Cardiac atrium fibroblast (primary cell): ENCODE data around the gene CASK. TPM values are rescaled to one million over a fixed set of nuclear protein-coding genes. Genes with fewer than 3 reads are reported as not detected.

Experiments used
- total RNA-seq: library from RNA; depleted of rRNA; stranded (reverse); fragments of >200 nt; gene quantifications from 2 replicates; pipeline ENCODE4 v1.2.3, GENCODE V29; 2015

The CASK gene, protein sequence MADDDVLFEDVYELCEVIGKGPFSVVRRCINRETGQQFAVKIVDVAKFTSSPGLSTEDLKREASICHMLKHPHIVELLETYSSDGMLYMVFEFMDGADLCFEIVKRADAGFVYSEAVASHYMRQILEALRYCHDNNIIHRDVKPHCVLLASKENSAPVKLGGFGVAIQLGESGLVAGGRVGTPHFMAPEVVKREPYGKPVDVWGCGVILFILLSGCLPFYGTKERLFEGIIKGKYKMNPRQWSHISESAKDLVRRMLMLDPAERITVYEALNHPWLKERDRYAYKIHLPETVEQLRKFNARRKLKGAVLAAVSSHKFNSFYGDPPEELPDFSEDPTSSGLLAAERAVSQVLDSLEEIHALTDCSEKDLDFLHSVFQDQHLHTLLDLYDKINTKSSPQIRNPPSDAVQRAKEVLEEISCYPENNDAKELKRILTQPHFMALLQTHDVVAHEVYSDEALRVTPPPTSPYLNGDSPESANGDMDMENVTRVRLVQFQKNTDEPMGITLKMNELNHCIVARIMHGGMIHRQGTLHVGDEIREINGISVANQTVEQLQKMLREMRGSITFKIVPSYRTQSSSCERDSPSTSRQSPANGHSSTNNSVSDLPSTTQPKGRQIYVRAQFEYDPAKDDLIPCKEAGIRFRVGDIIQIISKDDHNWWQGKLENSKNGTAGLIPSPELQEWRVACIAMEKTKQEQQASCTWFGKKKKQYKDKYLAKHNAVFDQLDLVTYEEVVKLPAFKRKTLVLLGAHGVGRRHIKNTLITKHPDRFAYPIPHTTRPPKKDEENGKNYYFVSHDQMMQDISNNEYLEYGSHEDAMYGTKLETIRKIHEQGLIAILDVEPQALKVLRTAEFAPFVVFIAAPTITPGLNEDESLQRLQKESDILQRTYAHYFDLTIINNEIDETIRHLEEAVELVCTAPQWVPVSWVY
- total RNA-seq = 22.6 and 25.1 TPM in 2 replicates

DNA sequence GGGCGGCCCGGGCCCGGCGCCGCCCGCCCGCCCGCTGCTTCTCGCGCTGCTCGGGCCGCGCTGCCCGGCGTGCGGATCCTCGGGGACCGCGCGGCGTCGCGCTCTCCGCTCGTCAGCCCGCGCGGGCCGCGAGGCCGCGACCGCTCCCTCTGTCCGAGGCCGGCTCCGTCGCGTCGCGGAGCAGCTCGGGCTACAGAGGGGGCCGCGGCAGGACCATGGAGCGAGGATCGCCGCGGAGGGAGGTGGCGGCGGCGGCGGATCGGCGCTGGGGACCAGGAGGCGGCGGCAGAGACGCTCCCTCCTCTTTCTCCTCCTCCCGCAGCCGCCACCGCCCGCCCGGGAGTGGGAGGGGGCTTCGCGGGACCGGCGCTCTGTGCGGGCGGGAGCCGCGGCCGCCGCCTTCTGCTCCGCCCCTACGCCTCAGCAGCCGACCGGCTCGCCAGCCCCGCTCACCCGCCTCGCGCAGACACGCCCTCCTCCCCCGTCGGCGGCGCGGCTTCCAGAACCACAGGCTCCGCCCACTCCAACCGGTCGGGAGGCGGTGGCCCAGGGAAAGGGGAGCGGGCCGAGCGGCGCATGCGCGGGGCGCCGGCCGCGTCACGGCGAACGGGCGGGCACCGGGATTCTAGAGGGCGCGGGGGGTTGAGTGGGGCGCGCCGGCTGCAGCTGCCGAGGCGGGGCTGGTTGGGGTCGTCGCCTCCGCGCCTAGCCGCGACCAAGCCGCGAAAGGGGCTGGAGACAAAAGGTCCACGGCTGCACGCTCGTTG lies at the start of gene CASK:
CASK (minus strand) TSS at position 344 of the 767 bp plus-strand sequence. CDS start 566 bp downstream, outside the sequence.

DNA sequence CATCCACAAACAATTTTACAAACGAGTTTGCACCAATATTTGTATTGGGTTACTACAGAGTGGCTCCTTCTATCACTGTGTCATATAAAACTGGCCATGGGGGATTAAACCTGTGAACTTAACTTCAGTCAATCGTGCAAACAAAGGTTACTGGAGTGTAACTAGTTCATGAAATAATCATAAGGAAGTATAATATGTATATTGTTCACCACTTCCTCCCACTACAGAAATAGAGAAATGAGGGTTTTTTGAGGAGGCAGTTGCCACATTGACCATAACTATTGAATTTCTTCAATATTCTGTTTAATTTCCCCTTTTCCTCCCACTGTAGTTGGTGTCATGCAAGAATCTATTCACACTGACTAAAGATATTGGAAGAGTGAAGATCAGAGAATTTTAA lies 199.5 kb downstream of the CASK start, which contains the start of gene GPR82:
GPR82 (plus strand) TSS at position 356 of the 400 bp plus-strand sequence. CDS start 2,846 bp downstream, outside the sequence.

DNA sequence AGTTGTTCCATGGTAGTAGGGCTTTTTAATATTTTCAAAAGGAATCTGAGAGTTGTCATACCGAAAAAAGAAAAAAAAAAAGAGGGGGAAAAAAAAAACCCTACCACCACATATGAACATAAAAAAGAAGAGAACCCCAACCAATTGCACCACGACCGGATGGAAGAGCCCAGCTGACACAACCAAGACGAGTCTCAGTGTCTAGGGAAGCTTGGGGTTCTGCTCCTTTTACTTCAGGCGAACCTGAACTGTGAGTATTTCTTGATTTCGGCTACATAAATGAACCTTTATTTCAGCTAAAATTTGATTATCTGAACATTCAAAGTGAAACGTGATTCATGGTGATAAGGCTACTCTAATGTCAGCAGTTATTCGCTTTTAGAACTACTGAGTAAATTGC lies 234.5 kb downstream of the CASK start, which contains the start of gene GPR34:
GPR34 (plus strand) TSS at position 139 of the 400 bp plus-strand sequence. CDS start 6,661 bp downstream, outside the sequence.

Other genes starting within 250 kb of the CASK start
- gene GPR34, start 234.6 kb downstream of the CASK start, total RNA-seq = not detected in 2 replicates
- not detected in 2 replicates for gene GPR82, start 199.4 kb downstream of the CASK start, total RNA-seq